ENCODE results near the gene SLCO3A1. TPM values are rescaled to one million over a fixed set of nuclear protein-coding genes. Genes with fewer than 3 reads are reported as not detected.

The SLCO3A1 gene
- total RNA-seq, 1 experiment from 2014 or later = 9.1 TPM

DNA sequence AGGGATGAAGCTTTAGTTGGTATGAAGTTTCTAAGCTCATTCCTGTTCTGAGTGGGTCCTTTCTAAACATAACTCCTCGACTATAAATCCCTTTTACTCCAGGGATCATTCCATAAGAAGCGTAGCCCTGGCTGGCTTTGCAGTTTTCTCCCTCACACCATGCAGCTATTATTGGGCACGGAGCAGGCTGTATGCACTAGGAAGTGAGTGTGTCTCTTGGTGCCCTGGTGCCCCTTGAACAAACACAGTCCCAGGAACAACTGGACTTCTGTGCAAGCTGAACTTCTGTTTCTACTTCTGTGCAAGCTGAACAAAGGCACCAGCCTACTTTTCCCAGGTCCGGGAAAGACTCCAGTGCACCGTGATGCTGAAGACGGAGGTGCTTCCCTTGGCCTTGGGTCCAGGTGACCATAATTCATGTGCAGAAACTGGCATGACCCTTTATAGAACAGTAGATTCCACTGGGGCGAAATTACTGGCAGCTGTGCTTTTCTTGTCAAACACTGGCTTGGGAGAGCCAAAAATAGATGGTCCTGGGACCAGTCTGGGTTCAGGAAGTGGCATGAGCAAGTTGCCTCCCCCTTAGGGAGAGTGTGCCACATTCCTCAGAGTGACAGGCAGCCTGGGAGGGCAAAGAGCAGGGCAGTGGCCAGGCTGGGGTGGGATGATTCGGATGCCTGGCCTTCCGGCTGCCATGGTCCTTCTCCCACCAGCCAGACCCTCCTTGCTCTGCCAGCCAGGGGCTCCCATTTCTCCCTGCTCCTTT lies 127.2 kb downstream of the SLCO3A1 start (continued):
- TF ChIP-seq, protein P1, sequence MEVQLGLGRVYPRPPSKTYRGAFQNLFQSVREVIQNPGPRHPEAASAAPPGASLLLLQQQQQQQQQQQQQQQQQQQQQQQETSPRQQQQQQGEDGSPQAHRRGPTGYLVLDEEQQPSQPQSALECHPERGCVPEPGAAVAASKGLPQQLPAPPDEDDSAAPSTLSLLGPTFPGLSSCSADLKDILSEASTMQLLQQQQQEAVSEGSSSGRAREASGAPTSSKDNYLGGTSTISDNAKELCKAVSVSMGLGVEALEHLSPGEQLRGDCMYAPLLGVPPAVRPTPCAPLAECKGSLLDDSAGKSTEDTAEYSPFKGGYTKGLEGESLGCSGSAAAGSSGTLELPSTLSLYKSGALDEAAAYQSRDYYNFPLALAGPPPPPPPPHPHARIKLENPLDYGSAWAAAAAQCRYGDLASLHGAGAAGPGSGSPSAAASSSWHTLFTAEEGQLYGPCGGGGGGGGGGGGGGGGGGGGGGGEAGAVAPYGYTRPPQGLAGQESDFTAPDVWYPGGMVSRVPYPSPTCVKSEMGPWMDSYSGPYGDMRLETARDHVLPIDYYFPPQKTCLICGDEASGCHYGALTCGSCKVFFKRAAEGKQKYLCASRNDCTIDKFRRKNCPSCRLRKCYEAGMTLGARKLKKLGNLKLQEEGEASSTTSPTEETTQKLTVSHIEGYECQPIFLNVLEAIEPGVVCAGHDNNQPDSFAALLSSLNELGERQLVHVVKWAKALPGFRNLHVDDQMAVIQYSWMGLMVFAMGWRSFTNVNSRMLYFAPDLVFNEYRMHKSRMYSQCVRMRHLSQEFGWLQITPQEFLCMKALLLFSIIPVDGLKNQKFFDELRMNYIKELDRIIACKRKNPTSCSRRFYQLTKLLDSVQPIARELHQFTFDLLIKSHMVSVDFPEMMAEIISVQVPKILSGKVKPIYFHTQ (CRISPR knock-in tag; IDR thresholded peaks at IDR 0.05) = no peak
- TF ChIP-seq, protein P2, sequence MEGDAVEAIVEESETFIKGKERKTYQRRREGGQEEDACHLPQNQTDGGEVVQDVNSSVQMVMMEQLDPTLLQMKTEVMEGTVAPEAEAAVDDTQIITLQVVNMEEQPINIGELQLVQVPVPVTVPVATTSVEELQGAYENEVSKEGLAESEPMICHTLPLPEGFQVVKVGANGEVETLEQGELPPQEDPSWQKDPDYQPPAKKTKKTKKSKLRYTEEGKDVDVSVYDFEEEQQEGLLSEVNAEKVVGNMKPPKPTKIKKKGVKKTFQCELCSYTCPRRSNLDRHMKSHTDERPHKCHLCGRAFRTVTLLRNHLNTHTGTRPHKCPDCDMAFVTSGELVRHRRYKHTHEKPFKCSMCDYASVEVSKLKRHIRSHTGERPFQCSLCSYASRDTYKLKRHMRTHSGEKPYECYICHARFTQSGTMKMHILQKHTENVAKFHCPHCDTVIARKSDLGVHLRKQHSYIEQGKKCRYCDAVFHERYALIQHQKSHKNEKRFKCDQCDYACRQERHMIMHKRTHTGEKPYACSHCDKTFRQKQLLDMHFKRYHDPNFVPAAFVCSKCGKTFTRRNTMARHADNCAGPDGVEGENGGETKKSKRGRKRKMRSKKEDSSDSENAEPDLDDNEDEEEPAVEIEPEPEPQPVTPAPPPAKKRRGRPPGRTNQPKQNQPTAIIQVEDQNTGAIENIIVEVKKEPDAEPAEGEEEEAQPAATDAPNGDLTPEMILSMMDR (IDR thresholded peaks at IDR 0.05) = no peak
- TF ChIP-seq IRF2 (CRISPR knock-in tag; IDR thresholded peaks at IDR 0.05; ENCODE audit: borderline replicate concordance, low read depth) (no peak), TEAD1 (CRISPR knock-in tag; IDR thresholded peaks at IDR 0.05) (no peak)

DNA sequence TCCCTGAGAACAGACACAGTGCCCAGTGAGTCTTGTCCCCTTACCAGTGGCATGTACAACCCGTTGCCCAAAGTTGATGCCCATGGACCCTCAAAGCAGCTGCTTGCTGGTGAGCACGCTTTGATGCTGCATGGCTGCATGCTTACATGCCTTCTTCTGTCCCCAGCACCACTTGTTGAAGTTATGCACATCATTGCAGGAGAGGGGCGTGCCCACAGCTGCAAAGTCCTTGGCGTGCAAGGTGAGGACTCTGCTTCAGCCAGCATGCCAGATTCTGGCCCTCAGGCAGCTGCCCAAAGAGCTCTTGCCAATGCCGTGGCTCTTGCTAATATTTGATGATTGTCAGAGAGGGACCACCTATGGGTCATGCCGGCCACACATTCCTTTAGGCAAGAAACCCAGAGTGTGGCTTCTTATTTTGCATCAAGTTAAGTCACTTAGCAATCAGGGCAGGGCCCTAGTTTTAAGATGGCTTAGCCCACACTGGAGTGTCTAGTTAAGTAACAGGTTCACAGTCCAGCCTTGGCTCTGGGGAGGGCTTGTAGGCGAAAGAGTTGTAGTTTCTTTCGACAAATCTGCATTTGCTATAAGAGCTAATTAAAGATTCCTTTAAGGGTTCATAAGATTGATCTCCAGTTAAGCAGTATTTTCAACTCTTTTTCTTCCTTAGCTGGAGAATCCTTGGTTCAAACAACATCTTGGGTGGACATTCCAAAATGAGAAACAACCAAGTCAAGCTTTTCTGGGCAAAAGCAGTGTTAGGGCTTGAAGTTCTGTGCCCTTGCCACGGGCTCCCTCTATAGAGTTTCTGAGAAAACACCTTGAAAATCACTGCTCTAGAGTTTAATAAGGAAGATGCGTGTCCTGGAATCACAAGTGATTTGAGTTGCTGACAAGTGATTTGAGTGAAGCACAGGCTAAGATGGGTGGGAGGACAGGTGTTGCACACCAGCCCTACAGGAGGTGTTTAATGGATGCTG lies 128.6 kb downstream of the SLCO3A1 start:
- TF ChIP-seq ZNF232 (CRISPR knock-in tag; IDR thresholded peaks at IDR 0.05) (no peak), ZNF416 (CRISPR knock-in tag; IDR thresholded peaks at IDR 0.05) (no peak)
- TF ChIP-seq, protein P3, sequence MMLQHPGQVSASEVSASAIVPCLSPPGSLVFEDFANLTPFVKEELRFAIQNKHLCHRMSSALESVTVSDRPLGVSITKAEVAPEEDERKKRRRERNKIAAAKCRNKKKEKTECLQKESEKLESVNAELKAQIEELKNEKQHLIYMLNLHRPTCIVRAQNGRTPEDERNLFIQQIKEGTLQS (CRISPR knock-in tag; conservative IDR thresholded peaks at IDR 0.05) = no peak
- TF ChIP-seq, protein P4, sequence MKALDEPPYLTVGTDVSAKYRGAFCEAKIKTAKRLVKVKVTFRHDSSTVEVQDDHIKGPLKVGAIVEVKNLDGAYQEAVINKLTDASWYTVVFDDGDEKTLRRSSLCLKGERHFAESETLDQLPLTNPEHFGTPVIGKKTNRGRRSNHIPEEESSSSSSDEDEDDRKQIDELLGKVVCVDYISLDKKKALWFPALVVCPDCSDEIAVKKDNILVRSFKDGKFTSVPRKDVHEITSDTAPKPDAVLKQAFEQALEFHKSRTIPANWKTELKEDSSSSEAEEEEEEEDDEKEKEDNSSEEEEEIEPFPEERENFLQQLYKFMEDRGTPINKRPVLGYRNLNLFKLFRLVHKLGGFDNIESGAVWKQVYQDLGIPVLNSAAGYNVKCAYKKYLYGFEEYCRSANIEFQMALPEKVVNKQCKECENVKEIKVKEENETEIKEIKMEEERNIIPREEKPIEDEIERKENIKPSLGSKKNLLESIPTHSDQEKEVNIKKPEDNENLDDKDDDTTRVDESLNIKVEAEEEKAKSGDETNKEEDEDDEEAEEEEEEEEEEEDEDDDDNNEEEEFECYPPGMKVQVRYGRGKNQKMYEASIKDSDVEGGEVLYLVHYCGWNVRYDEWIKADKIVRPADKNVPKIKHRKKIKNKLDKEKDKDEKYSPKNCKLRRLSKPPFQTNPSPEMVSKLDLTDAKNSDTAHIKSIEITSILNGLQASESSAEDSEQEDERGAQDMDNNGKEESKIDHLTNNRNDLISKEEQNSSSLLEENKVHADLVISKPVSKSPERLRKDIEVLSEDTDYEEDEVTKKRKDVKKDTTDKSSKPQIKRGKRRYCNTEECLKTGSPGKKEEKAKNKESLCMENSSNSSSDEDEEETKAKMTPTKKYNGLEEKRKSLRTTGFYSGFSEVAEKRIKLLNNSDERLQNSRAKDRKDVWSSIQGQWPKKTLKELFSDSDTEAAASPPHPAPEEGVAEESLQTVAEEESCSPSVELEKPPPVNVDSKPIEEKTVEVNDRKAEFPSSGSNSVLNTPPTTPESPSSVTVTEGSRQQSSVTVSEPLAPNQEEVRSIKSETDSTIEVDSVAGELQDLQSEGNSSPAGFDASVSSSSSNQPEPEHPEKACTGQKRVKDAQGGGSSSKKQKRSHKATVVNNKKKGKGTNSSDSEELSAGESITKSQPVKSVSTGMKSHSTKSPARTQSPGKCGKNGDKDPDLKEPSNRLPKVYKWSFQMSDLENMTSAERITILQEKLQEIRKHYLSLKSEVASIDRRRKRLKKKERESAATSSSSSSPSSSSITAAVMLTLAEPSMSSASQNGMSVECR (CRISPR knock-in tag; IDR thresholded peaks at IDR 0.05; ENCODE audit: borderline replicate concordance) = no peak
- TF ChIP-seq, protein P5, sequence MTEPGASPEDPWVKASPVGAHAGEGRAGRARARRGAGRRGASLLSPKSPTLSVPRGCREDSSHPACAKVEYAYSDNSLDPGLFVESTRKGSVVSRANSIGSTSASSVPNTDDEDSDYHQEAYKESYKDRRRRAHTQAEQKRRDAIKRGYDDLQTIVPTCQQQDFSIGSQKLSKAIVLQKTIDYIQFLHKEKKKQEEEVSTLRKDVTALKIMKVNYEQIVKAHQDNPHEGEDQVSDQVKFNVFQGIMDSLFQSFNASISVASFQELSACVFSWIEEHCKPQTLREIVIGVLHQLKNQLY (CRISPR knock-in tag; IDR thresholded peaks at IDR 0.05) = no peak
- TF ChIP-seq, protein P6, sequence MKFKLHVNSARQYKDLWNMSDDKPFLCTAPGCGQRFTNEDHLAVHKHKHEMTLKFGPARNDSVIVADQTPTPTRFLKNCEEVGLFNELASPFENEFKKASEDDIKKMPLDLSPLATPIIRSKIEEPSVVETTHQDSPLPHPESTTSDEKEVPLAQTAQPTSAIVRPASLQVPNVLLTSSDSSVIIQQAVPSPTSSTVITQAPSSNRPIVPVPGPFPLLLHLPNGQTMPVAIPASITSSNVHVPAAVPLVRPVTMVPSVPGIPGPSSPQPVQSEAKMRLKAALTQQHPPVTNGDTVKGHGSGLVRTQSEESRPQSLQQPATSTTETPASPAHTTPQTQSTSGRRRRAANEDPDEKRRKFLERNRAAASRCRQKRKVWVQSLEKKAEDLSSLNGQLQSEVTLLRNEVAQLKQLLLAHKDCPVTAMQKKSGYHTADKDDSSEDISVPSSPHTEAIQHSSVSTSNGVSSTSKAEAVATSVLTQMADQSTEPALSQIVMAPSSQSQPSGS (CRISPR knock-in tag; IDR thresholded peaks at IDR 0.05; ENCODE audit: borderline replicate concordance, low read depth) = no peak
- TF ChIP-seq, protein P7, sequence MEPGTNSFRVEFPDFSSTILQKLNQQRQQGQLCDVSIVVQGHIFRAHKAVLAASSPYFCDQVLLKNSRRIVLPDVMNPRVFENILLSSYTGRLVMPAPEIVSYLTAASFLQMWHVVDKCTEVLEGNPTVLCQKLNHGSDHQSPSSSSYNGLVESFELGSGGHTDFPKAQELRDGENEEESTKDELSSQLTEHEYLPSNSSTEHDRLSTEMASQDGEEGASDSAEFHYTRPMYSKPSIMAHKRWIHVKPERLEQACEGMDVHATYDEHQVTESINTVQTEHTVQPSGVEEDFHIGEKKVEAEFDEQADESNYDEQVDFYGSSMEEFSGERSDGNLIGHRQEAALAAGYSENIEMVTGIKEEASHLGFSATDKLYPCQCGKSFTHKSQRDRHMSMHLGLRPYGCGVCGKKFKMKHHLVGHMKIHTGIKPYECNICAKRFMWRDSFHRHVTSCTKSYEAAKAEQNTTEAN (CRISPR knock-in tag; IDR thresholded peaks at IDR 0.05) = no peak
- TF ChIP-seq, protein P8, sequence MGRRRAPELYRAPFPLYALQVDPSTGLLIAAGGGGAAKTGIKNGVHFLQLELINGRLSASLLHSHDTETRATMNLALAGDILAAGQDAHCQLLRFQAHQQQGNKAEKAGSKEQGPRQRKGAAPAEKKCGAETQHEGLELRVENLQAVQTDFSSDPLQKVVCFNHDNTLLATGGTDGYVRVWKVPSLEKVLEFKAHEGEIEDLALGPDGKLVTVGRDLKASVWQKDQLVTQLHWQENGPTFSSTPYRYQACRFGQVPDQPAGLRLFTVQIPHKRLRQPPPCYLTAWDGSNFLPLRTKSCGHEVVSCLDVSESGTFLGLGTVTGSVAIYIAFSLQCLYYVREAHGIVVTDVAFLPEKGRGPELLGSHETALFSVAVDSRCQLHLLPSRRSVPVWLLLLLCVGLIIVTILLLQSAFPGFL (CRISPR knock-in tag; IDR thresholded peaks at IDR 0.05; ENCODE audit: borderline replicate concordance) = no peak
- ATAC-seq (no peak), DNase-seq (ENCODE audit: low spot score) (no peak)
- POLR2A ChIA-PET = no interaction called here
- no peak overlapping the region for H3K4me3 Mint-ChIP-seq
- H3K27me3 Mint-ChIP-seq (ENCODE audit: low read depth) = no peaks in the 10 kb centered on the region
- no peak overlapping the region for H3K27ac Mint-ChIP-seq
- H3K36me3 Mint-ChIP-seq = no peaks in the 10 kb centered on the region
- CTCF ChIA-PET = interaction anchor here (0.6 to 1.3 kb wide), 4 partner anchors 14 to 132 kb away, joined by 3 to 4 read pairs (median 4); no protein-coding TSS in a partner anchor
- H3K9me3 Mint-ChIP-seq = no peaks in the 10 kb centered on the region
- H3K4me1 Mint-ChIP-seq = no peaks in the 10 kb centered on the region
